ENCODE data around the gene FBXL14. TPM values are rescaled to one million over a fixed set of nuclear protein-coding genes. Genes with fewer than 3 reads are reported as not detected.
A peak's percentile ranks its signal among the peaks of the same experiment; 100 is the strongest.

Gene FBXL14
- total RNA-seq, 4 donors from 2014 or later = 12.0 to 22.6 (median 16.0) TPM

DNA sequence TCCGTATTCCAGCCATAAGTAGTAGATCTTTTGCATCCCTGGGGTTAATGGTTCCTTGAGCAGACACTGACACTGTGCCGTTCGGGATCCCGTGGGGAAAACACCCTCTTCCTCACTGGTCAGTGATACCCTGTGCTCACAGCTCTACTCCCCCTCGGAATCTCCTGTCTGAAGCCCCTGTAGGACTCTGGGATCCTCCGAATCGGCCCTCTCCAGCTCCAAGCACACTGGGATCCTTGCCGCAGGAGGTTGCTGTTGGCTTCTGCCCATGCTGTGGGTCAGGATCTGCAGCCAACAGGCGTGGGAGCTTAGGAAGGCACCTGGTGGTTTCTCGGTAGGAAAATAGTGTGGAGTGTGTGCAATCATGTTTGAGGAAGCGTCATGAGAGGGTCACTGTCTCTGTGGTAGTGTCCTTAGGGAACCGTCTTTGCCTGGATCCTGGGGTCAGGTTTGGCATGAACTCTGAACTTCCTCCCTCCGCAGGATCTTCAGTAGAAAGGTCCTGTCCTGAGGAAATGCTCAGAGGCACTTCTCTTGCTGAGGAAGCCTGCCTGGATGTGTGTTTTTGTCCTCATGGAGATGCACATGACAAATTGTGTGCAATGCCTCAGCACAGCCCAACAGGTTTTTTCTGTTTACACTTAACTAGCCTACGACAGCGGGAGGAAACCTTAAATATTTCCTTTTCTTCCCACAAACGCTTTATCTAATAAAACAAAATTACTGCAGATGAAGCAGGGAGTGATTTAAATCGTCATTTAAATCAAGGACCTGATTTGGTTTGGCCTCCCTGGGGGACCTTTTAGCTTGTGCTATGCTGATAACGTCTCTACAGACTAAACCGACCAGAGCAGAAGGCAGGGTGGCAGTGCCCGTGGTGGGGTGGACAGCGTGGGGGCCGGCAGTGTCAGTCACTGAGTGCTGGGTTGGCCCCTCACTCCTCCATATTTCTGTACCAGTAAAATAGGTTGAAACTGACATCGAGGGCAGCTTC is 18.7 kb downstream of the FBXL14 start:
- Histone ChIP-seq H3K27ac (replicated peaks in 1 of 4) (peak overlapping the region; percentile 48 to 75 (median 65)), H3K27me3 (no peaks in the 10 kb centered on the region), H3K4me1 (peaks cover 14 to 35% (median 32%) of the 10 kb centered on the region in 4 donors), H3K36me3 (no peaks in the 10 kb centered on the region), H3K9me3 (no peaks in the 10 kb centered on the region), H3K4me3 (peak overlapping the region; percentile 27 to 36 (median 30))
- 33% methylated on average over 19 of the region's 23 CpGs for WGBS
- intact Hi-C loops (cut with DNase I) = no loop called here
- TF ChIP-seq POLR2AphosphoS5 (IDR thresholded peaks at IDR 0.05) (peak in 1 of 2 donors; percentile 16), EP300 (IDR thresholded peaks at IDR 0.05) (no peak), POLR2A (IDR thresholded peaks at IDR 0.05; ENCODE audit: low read depth) (no peak)
- TF ChIP-seq, protein P1, sequence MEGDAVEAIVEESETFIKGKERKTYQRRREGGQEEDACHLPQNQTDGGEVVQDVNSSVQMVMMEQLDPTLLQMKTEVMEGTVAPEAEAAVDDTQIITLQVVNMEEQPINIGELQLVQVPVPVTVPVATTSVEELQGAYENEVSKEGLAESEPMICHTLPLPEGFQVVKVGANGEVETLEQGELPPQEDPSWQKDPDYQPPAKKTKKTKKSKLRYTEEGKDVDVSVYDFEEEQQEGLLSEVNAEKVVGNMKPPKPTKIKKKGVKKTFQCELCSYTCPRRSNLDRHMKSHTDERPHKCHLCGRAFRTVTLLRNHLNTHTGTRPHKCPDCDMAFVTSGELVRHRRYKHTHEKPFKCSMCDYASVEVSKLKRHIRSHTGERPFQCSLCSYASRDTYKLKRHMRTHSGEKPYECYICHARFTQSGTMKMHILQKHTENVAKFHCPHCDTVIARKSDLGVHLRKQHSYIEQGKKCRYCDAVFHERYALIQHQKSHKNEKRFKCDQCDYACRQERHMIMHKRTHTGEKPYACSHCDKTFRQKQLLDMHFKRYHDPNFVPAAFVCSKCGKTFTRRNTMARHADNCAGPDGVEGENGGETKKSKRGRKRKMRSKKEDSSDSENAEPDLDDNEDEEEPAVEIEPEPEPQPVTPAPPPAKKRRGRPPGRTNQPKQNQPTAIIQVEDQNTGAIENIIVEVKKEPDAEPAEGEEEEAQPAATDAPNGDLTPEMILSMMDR (IDR thresholded peaks at IDR 0.05) = no peak
- DNase-seq (ENCODE audit: extremely low spot score) = no peak

DNA sequence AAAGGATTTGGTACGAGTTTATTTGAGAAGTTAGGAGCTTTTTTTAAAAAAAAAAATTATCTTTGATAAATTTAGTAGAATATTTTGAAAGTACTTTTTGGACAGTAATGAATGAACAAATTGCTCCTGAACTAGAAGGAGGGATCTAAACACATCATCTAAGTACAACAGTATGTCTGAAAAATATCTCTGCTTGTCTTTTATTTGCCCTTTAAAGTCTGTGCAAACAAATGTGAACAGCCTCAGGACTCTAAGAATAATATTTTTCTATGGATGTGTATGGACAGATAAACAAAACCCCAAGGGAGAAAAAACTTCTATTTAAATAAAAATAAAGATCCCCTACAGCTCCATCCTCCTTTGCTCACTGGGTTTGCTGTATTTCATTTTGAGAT is 19.5 kb downstream of the FBXL14 start:
- no peaks in the 10 kb centered on the region for H3K27me3 ChIP-seq
- intact Hi-C loops (cut with DNase I) = no loop called here
- WGBS = 45% methylated on average over 1 of the region's 1 CpG

DNA sequence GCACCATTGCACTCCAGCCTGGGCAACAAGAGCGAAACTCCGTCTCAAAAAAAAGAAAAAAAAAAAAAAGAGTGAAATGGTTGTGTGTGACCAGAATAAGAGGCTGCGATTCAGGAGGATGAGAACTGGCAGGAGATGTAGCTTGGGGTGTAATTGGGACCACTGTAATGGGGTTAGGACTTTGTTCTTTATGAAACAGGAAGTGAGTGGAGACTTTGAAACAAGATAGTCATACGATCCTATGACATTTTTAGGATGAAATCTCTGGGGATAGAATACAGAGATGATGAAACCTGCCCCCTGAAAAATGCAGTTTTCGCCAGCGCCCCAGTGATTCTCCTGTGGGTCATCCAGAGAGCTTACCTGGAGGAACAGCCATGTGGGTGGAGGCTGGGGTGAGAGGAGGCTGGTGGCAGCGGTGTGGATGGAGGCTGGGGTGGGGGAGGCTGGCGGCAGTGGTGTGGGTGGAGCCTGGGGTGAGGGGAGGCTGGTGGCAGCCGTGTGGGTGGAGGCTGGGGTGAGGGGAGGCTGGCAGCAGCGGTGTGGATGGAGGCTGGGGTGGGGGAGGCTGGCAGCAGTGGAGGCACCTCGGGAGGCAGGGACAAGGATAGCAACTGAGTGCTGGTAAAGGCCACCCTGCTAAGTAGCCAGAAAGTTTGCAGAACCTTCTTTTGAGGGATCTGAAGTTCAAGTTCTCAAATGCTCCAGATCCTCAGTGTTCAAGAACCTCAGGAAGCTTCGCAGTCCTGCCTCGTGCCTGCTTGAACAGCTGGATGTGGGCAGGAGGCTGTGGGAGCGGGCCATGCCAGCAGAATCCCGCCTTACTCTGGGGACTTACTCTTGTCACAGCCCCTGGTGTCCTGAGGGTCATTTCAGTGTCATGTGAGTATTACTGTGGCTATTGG is 20.2 kb downstream of the FBXL14 start:
- Histone ChIP-seq H3K4me3 (no peak overlapping the region), H3K36me3 (no peaks in the 10 kb centered on the region), H3K9me3 (no peaks in the 10 kb centered on the region), H3K27me3 (no peaks in the 10 kb centered on the region), H3K27ac (replicated peaks in 1 of 4) (no peak overlapping the region), H3K4me1 (peaks cover 14 to 35% (median 32%) of the 10 kb centered on the region in 4 donors)
- no peak for DNase-seq (ENCODE audit: extremely low spot score)
- WGBS = 79% methylated on average over 15 of the region's 15 CpGs
- TF ChIP-seq EP300 (IDR thresholded peaks at IDR 0.05) (no peak), POLR2A (IDR thresholded peaks at IDR 0.05; ENCODE audit: low read depth) (no peak)
- intact Hi-C loops (cut with DNase I) = no loop called here

More for the DNA sequence above, 19.5 kb downstream of the FBXL14 start:
- Histone ChIP-seq H3K9me3 (no peaks in the 10 kb centered on the region), H3K4me3 (peak overlapping the region in 1 of 4 donors; percentile 36), H3K36me3 (no peaks in the 10 kb centered on the region), H3K4me1 (peaks cover 14 to 35% (median 32%) of the 10 kb centered on the region in 4 donors), H3K27ac (replicated peaks in 1 of 4) (peak overlapping the region in 2 of 4 donors; percentile 44 to 63)
- DNase-seq (ENCODE audit: extremely low spot score) = no peak
- TF ChIP-seq EP300 (IDR thresholded peaks at IDR 0.05) (no peak), POLR2A (IDR thresholded peaks at IDR 0.05; ENCODE audit: low read depth) (no peak)
- TF ChIP-seq, protein P1 (IDR thresholded peaks at IDR 0.05) = no peak

DNA sequence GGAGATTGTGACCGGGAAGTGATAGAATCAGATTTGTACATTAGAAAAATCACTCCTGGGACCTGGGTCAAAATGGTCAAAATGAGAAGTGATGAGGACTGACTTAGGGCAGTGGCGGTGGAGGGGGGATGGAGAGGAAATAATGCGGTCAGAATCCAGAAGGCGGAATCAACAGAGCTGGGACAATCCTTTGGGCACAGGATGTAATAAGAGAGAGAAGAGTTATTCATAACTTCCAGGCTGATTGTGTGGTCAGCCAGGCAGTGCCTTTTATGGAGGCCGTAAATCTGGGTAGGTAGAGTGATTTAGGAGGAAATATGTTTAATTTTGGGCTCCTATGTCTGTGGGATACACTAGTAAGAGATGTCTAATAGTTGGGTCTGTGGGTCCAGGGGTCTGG is 21.6 kb downstream of the FBXL14 start:
- H3K36me3 ChIP-seq = no peaks in the 10 kb centered on the region
- 89% methylated on average over 5 of the region's 5 CpGs for WGBS
- intact Hi-C loops (cut with DNase I) = no loop called here

More for the DNA sequence above, 21.6 kb downstream of the FBXL14 start:
- Histone ChIP-seq H3K9me3 (no peaks in the 10 kb centered on the region), H3K27me3 (no peaks in the 10 kb centered on the region), H3K4me1 (peaks cover 14 to 34% (median 32%) of the 10 kb centered on the region in 4 donors), H3K27ac (replicated peaks in 1 of 4) (no peak overlapping the region), H3K4me3 (no peak overlapping the region)
- no peak for DNase-seq (ENCODE audit: extremely low spot score)
- TF ChIP-seq EP300 (IDR thresholded peaks at IDR 0.05) (no peak), POLR2AphosphoS5 (IDR thresholded peaks at IDR 0.05) (no peak), POLR2A (IDR thresholded peaks at IDR 0.05; ENCODE audit: low read depth) (no peak)
- TF ChIP-seq, protein P1 (IDR thresholded peaks at IDR 0.05) = no peak

All from esophagus muscularis mucosa (tissue), 4 donors.